Neuron (in vitro differentiated cells): ENCODE results near the gene COL27A1.

Experiments used
- H2AFZ ChIP-seq: one replicate; pipeline ENCODE4 v1.6.1; 2013; ENCODE audit warnings: low read depth, mild to moderate bottlenecking, inconsistent platforms, low read length, moderate library complexity
- H3K27me3 ChIP-seq: one replicate; pipeline ENCODE4 v1.6.1; 2013; ENCODE audit warnings: low read length; ENCODE audit not compliant: insufficient read depth
- H3K36me3 ChIP-seq: one replicate; pipeline ENCODE4 v1.6.1; 2013; ENCODE audit warnings: low read length; ENCODE audit not compliant: insufficient read depth
- H3K4me1 ChIP-seq: one replicate; pipeline ENCODE4 v1.6.1; 2013; ENCODE audit warnings: low read length; ENCODE audit not compliant: insufficient read depth
- H3K4me3 ChIP-seq: 2 replicates; pipeline ENCODE4 v1.5.1; 2013; ENCODE audit warnings: mild to moderate bottlenecking, low read length, moderate library complexity
- H3K9me3 ChIP-seq: one replicate; pipeline ENCODE4 v1.6.1; 2013; ENCODE audit warnings: low read length

COL27A1 gene

DNA sequence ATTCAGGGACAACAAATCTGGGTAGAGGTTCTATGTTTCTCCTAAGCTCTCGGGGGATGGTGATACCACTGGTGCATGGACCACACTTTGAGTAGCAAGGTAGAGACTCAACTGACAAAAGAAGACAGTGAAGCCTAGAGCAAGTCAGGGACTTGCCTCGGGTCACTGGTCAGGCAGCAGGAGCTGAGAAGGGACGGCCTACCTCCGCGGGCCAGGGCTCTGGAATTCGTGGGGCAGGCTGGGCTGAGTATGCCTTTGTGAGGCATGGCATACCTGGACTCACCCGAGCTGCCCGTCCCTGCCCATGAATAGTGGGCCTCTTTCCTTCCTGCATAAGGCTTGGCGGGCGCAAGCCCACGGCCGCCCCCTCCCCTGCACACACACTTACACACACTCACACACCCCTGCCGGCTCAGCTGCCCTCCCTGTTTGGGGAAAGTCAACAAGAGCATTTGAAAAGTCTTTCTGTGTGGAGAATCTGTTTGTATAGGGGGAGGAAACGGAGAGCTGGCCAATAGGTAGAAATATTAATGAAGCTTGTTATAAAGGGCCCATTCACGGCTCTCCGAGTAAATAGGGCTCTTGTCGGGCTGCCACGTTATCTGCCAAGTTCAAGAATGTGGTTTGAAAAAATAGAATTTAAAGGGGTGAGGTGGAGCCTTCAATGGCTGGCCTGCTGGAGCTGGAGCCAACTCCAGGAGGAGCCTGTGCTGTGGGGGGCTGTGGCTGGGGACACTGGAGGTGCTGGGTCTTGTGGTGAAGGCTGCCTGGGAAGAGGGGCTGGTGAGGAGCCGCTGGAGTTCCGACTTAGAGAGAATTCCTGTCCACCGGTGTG lies 37.1 kb upstream of the COL27A1 start:
- Histone ChIP-seq H3K9me3 (no peaks in the 10 kb centered on the region), H3K36me3 (no peaks in the 10 kb centered on the region), H3K4me1 (peaks cover 12% of the 10 kb centered on the region), H3K4me3 (no peak overlapping the region), H3K27me3 (no peaks in the 10 kb centered on the region), H2AFZ (no peak overlapping the region)

GRCh38 chr9:114119242-114120191 lies 35.8 kb upstream of the COL27A1 start:
- Histone ChIP-seq H2AFZ (no peak overlapping the region), H3K36me3 (no peaks in the 10 kb centered on the region), H3K4me3 (no peak overlapping the region), H3K27me3 (no peaks in the 10 kb centered on the region), H3K9me3 (no peaks in the 10 kb centered on the region), H3K4me1 (peaks cover 12% of the 10 kb centered on the region)

DNA sequence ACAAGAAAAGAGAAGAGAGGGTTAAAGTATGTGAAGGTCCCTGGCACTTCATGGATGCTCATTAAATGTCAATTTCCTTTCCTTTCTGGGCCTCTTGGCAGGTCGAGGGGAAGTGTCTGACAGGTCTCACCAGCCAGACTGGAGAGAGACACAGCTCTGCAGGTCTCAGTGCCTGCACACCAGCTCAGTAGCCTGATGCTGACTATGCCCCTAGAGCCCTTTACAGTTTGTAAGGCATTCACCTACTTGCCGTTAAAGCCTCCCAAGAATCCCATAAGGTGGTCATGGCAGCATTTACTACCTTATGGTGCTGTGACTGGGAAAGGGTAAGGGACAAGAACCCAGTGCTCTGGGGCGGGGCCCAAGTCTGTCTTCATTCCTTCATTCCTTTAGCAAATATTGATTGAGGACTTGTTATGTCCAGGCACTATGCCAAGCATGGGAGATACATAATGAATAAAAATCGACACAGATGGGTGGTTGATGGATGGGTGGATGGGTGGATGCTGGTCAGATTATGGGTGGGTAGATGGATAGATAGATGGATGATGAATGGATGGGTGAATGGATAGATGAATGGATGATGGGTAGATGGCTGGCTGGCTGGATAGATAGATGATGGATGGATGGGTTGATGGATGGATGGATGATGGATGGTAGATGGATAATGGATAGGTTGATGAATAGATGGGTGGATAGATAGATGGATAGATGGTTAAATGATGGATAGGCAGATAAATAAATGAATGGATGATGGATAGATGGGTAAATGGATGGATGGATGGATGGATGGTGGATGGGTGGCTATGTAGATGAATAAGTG lies 34.9 kb upstream of the COL27A1 start:
- no peak overlapping the region for H2AFZ ChIP-seq
- no peaks in the 10 kb centered on the region for H3K27me3 ChIP-seq
- peaks cover 12% of the 10 kb centered on the region for H3K4me1 ChIP-seq
- no peaks in the 10 kb centered on the region for H3K36me3 ChIP-seq
- no peak overlapping the region for H3K4me3 ChIP-seq
- H3K9me3 ChIP-seq = no peaks in the 10 kb centered on the region

GRCh38 chr9:114121227-114122135 lies 33.9 kb upstream of the COL27A1 start:
- H3K36me3 ChIP-seq = no peaks in the 10 kb centered on the region
- no peak overlapping the region for H3K4me3 ChIP-seq
- no peaks in the 10 kb centered on the region for H3K9me3 ChIP-seq
- no peak overlapping the region for H2AFZ ChIP-seq
- H3K27me3 ChIP-seq = no peaks in the 10 kb centered on the region
- H3K4me1 ChIP-seq = peaks cover 12% of the 10 kb centered on the region

- peaks cover 12% of the 10 kb centered on the region for H3K4me1 ChIP-seq
- H2AFZ ChIP-seq = no peak overlapping the region
- no peaks in the 10 kb centered on the region for H3K36me3 ChIP-seq
- H3K27me3 ChIP-seq = no peaks in the 10 kb centered on the region
- H3K9me3 ChIP-seq = peaks cover under 1% of the 10 kb centered on the region
- H3K4me3 ChIP-seq = no peak overlapping the region
These were observed 33.0 kb upstream of the COL27A1 start for GRCh38 chr9:114122136-114123027.

- Histone ChIP-seq H3K4me3 (no peak overlapping the region), H2AFZ (no peak overlapping the region), H3K27me3 (no peaks in the 10 kb centered on the region), H3K36me3 (no peaks in the 10 kb centered on the region), H3K9me3 (peaks cover 6% of the 10 kb centered on the region), H3K4me1 (peaks cover 6% of the 10 kb centered on the region)
These were observed 32.0 kb upstream of the COL27A1 start for GRCh38 chr9:114123031-114123977.

DNA sequence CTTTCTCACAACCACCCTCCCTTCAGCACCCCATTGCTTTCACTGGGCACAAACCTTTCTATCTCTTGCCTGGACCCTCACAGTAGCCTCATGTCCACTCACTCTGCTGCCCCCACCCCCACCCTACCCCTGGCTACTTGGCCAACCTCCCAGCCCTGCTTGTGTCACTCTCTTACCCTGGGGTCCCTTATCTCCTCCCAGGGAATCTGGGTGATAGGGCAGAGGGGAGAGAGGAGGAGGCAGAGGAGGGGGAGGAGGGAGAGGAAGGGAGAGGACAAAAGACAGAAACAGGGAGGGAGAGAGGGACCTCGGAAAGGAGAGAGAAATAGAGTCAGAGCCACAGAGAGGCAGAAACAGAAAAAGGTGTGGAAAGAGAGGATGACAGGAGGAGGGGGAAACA lies 31.2 kb upstream of the COL27A1 start:
- Histone ChIP-seq H3K4me1 (no peaks in the 10 kb centered on the region), H2AFZ (no peak overlapping the region), H3K9me3 (peaks cover 6% of the 10 kb centered on the region), H3K36me3 (no peaks in the 10 kb centered on the region), H3K4me3 (no peak overlapping the region), H3K27me3 (no peaks in the 10 kb centered on the region)

DNA sequence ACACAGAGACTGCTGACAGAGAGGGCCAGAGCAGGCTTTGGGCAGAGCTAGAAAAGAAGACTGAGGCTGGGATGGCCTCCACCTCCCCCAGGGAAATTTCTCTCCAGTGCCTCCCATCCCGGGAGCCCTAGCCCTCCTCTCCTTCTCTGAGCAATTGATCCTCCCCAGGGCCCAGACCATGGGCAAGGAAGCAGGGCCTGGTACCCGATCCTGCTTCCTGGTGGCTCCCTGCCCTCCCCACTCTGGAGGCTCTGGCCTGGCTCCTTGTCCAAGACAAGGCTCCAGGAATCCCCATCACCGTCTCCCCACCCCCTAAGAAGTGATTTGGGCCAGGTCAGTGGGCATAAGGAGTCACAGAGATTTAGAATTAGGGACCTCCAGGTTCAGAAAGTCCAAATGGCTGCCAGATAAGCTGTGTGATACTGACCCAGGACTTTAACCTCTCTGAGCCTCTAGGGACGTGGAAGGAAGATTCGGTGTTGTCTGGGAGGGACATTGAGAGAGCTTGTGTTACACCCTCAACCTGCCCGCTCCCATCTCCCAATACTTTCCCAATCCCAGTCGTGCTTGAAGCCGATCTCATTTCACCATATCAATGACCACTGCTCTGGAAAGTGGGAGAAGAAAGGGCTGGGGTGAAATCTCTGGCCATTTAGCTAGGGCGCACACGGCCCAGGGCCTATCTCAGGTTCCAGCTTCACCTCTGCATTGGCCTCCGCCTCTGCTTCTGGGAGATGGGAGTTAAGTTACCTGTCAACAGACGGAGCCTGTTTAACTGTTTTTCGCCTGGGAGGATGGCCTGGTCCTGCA lies 30.5 kb upstream of the COL27A1 start:
- H3K27me3 ChIP-seq = no peaks in the 10 kb centered on the region
- no peaks in the 10 kb centered on the region for H3K4me1 ChIP-seq
- H2AFZ ChIP-seq = no peak overlapping the region
- peaks cover 6% of the 10 kb centered on the region for H3K9me3 ChIP-seq
- no peak overlapping the region for H3K4me3 ChIP-seq
- no peaks in the 10 kb centered on the region for H3K36me3 ChIP-seq

DNA sequence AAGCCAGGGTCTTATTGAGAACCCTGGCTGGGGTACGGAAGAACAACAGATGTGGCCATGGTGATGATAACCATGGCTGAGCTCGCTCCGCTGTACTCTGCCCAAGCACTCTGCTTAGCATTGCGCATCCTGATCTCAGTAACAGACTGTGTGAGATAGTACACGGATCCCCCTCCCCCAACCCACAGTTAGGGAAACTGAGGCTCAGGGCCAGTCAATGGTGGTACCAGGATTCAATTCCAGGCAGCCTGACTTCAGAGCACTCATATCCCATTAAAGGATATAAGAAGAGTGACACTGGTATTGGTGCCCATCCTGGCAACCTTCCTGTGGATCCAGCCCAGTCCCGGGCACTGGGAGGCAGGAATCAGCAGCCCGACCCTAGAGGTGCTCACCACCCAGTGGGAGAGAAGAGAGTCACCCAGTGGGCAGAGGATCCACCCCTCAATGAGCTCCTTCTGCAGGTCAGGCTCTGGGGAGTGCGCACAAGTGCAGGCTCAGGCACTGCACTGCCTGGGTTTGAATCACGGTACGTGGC lies 29.8 kb upstream of the COL27A1 start:
- Histone ChIP-seq H3K4me1 (no peaks in the 10 kb centered on the region), H3K36me3 (no peaks in the 10 kb centered on the region), H3K27me3 (no peaks in the 10 kb centered on the region), H3K4me3 (no peak overlapping the region), H3K9me3 (peaks cover 6% of the 10 kb centered on the region), H2AFZ (no peak overlapping the region)
